Tibial nerve (tissue), 4 donors: ENCODE measurements around the gene GTPBP4. TPM values are rescaled to one million over a fixed set of nuclear protein-coding genes. Genes with fewer than 3 reads are reported as not detected.

Experiments
- DNase-seq, 2 donors: peaks; one replicate each; pipeline ENCODE4 v3.0.0-alpha.2; 2019; ENCODE audit warnings: low spot score in 2 of 2
- H3K27ac ChIP-seq, 4 donors: fragments of 200-600 bp; sonication (generic) in 3 of 4; one replicate each; pipeline ENCODE4 v1.5.1; 2017 to 2019; ENCODE audit warnings: mild to moderate bottlenecking in 1 of 4
- H3K27me3 ChIP-seq, 2 donors: fragments of 200-600 bp; sonication (generic) in 1 of 2; one replicate each; pipeline versions ENCODE4 v1.5.1 to v1.6.0; 2017 to 2019
- H3K36me3 ChIP-seq, 3 donors: fragments of 200-600 bp; sonication (generic); one replicate each; pipeline ENCODE4 v1.5.1; 2018 to 2019
- H3K4me1 ChIP-seq, 4 donors: fragments of 200-600 bp; sonication (generic) in 3 of 4; one replicate each; pipeline ENCODE4 v1.5.1; 2017 to 2019
- H3K4me3 ChIP-seq, 4 donors: fragments of 200-600 bp; sonication (generic) in 3 of 4; one replicate each; pipeline ENCODE4 v1.5.1; 2017 to 2019; ENCODE audit warnings: mild to moderate bottlenecking in 1 of 4, moderate library complexity in 1 of 4
- H3K9me3 ChIP-seq, 4 donors: fragments of 200-600 bp; sonication (generic) in 3 of 4; one replicate each; pipeline ENCODE4 v1.5.1; 2017 to 2019
- CTCF ChIP-seq, 5 experiments: fragments of 200-600 bp in 3 of 5; fragments of 450-650 bp in 2 of 5; sonication (generic) in 3 of 5; IDR thresholded peaks; one replicate each; pipeline ENCODE4 v1.5.1; 2016 to 2019; ENCODE audit warnings: antibody characterized with exemption in 5 of 5, mild to moderate bottlenecking in 3 of 5, moderate library complexity in 2 of 5
- EP300 ChIP-seq, 2 donors: sonication (generic); formaldehyde crosslinking; IDR thresholded peaks; one replicate each; pipeline ENCODE4 v1.6.1; 2017; ENCODE audit warnings: antibody characterized with exemption in 2 of 2, mild to moderate bottlenecking in 1 of 2
- POLR2A ChIP-seq, 2 donors: fragments of 450-650 bp; IDR thresholded peaks; one replicate each; pipeline ENCODE4 v1.6.1; 2017; ENCODE audit warnings: antibody characterized with exemption in 2 of 2, mild to moderate bottlenecking in 2 of 2, moderate library complexity in 2 of 2
- WGBS, 2 donors: methylation state at CpG; one replicate each; pipeline ENCODE4 v1.1.5; 2018; 5-methylcytosine and 5-hydroxymethylcytosine counted together
- total RNA-seq, 4 donors: library from RNA; depleted of rRNA; stranded (reverse); fragments of >200 nt; gene quantifications; one replicate each; pipeline ENCODE4 v1.1.0, GENCODE V29; 2016

GTPBP4 gene
- total RNA-seq, 4 donors from 2014 or later: 19.0 to 45.0 (median 33.9) TPM

GRCh38 chr10:1056326-1057105 is 68.3 kb downstream of the GTPBP4 start, which contains the start of gene WDR37:
Gene WDR37, plus strand, starts transcription at chr10:1056385. Its CDS starts 15,771 bp downstream, at chr10:1072156.
- peaks cover 0 to 23% (median 0%) of the 10 kb centered on the region in 3 donors for H3K36me3 ChIP-seq
- 0 to 2% methylated on average over 9 to 44 of the region's 87 CpGs for WGBS, 2 donors
- peak within 1 kb of the TSS; percentile 91 to 99 (median 96) for H3K27ac ChIP-seq
- peak; percentile 64 to 77 for DNase-seq
- H3K4me3 ChIP-seq: peak within 1 kb of the TSS; percentile 77 to 94 (median 87)
- no peaks in the 10 kb centered on the region for H3K9me3 ChIP-seq
- peaks cover 0 to 72% (median 24%) of the 10 kb centered on the region in 4 donors for H3K4me1 ChIP-seq
- H3K27me3 ChIP-seq: no peaks in the 10 kb centered on the region
- TF ChIP-seq CTCF (IDR thresholded peaks at IDR 0.05) (peak in 1 of 5 experiments; percentile 29), POLR2A (IDR thresholded peaks at IDR 0.05) (peak; percentile 49 to 73), EP300 (IDR thresholded peaks at IDR 0.05) (peak; percentile 68 to 91)

- no peaks in the 10 kb centered on the region for H3K27me3 ChIP-seq
- no peaks in the 10 kb centered on the region for H3K9me3 ChIP-seq
- TF ChIP-seq CTCF (IDR thresholded peaks at IDR 0.05) (no peak), EP300 (IDR thresholded peaks at IDR 0.05) (no peak)
- peaks cover 0 to 69% (median 24%) of the 10 kb centered on the region in 4 donors for H3K4me1 ChIP-seq
- peak overlapping the region; percentile 77 to 94 (median 87) for H3K4me3 ChIP-seq
- WGBS, 2 donors: 1 to 2% methylated on average over 26 of the region's 26 CpGs
- H3K27ac ChIP-seq: peak overlapping the region; percentile 91 to 99 (median 96)
- no peak for DNase-seq
- H3K36me3 ChIP-seq: peaks cover 0 to 17% (median 0%) of the 10 kb centered on the region in 3 donors
Observed at GRCh38 chr10:1057106-1057657, 68.9 kb downstream of the GTPBP4 start.

GRCh38 chr10:1058017-1058416 is 69.8 kb downstream of the GTPBP4 start:
- H3K36me3 ChIP-seq: peaks cover 0 to 10% (median 0%) of the 10 kb centered on the region in 3 donors
- peak overlapping the region in 1 of 4 donors; percentile 87 for H3K4me3 ChIP-seq
- no peaks in the 10 kb centered on the region for H3K9me3 ChIP-seq
- no peaks in the 10 kb centered on the region for H3K27me3 ChIP-seq
- H3K4me1 ChIP-seq: peaks cover 0 to 60% (median 24%) of the 10 kb centered on the region in 4 donors
- 77 to 82% methylated on average over 7 of the region's 7 CpGs for WGBS, 2 donors
- TF ChIP-seq EP300 (IDR thresholded peaks at IDR 0.05) (no peak), CTCF (IDR thresholded peaks at IDR 0.05) (no peak), POLR2A (IDR thresholded peaks at IDR 0.05) (no peak)
- no peak overlapping the region for H3K27ac ChIP-seq
- no peak for DNase-seq

- DNase-seq: no peak
- H3K9me3 ChIP-seq: no peaks in the 10 kb centered on the region
- TF ChIP-seq POLR2A (IDR thresholded peaks at IDR 0.05): no peak
- no peak for TF ChIP-seq CTCF (IDR thresholded peaks at IDR 0.05)
- no peak for TF ChIP-seq EP300 (IDR thresholded peaks at IDR 0.05)
- H3K4me1 ChIP-seq: peaks cover 0 to 42% (median 13%) of the 10 kb centered on the region in 4 donors
- peaks cover 0 to 6% (median 0%) of the 10 kb centered on the region in 3 donors for H3K36me3 ChIP-seq
- no peaks in the 10 kb centered on the region for H3K27me3 ChIP-seq
- H3K27ac ChIP-seq: no peak overlapping the region
- 87 to 94% methylated on average over 8 of the region's 8 CpGs for WGBS, 2 donors
- no peak overlapping the region for H3K4me3 ChIP-seq
Observed at GRCh38 chr10:1059902-1060301, 71.7 kb downstream of the GTPBP4 start.
